Embryonic facial prominence (tissue), 1 donor: Measurements from ENCODE around the gene FRMPD4.

Source experiments
- DNase-seq: peaks from one replicate; pipeline ENCODE4 v3.0.0-alpha.2; 2016; ENCODE audit errors: extremely low spot score

Gene FRMPD4

GRCh38 chrX:12210971-12211370, 72.7 kb downstream of the FRMPD4 start:
- no peak for DNase-seq

- DNase-seq, result no peak
Observed at GRCh38 chrX:12223650-12224049, 85.4 kb downstream of the FRMPD4 start.

GRCh38 chrX:12225107-12225506, 86.8 kb downstream of the FRMPD4 start:
- DNase-seq, result no peak

GRCh38 chrX:12227412-12228041, 89.3 kb downstream of the FRMPD4 start:
- DNase-seq, result no peak

GRCh38 chrX:12228862-12229261, 90.6 kb downstream of the FRMPD4 start:
- DNase-seq, result no peak

GRCh38 chrX:12229986-12230385, 91.7 kb downstream of the FRMPD4 start:
- no peak for DNase-seq

GRCh38 chrX:12234534-12235329, 96.5 kb downstream of the FRMPD4 start:
- DNase-seq, result no peak

GRCh38 chrX:12236156-12236555, 97.9 kb downstream of the FRMPD4 start:
- no peak for DNase-seq

GRCh38 chrX:12237131-12237530, 98.9 kb downstream of the FRMPD4 start:
- DNase-seq, result no peak

- no peak for DNase-seq
Observed at GRCh38 chrX:12237771-12238170, 99.5 kb downstream of the FRMPD4 start.

- DNase-seq, result no peak
Observed at GRCh38 chrX:12239356-12240082, 101.2 kb downstream of the FRMPD4 start.

GRCh38 chrX:12240491-12240890, 102.2 kb downstream of the FRMPD4 start:
- no peak for DNase-seq

GRCh38 chrX:12241026-12241425, 102.8 kb downstream of the FRMPD4 start:
- DNase-seq, result no peak

GRCh38 chrX:12245650-12246645, 107.7 kb downstream of the FRMPD4 start:
- no peak for DNase-seq

GRCh38 chrX:12249997-12250396, 111.7 kb downstream of the FRMPD4 start:
- DNase-seq, result no peak

GRCh38 chrX:12263211-12263610, 124.9 kb downstream of the FRMPD4 start:
- no peak for DNase-seq

- DNase-seq, result no peak
Observed at GRCh38 chrX:12269484-12269883, 131.2 kb downstream of the FRMPD4 start.

- DNase-seq, result no peak
Observed at GRCh38 chrX:12278151-12278550, 139.9 kb downstream of the FRMPD4 start.

- DNase-seq, result no peak
Observed at GRCh38 chrX:12282991-12283390, 144.7 kb downstream of the FRMPD4 start.

- no peak for DNase-seq
Observed at GRCh38 chrX:12292996-12293765, 154.9 kb downstream of the FRMPD4 start.

- no peak for DNase-seq
Observed at GRCh38 chrX:12297353-12297752, 159.1 kb downstream of the FRMPD4 start.
